ENCODE data around the gene OLFML2A.

The OLFML2A gene

DNA sequence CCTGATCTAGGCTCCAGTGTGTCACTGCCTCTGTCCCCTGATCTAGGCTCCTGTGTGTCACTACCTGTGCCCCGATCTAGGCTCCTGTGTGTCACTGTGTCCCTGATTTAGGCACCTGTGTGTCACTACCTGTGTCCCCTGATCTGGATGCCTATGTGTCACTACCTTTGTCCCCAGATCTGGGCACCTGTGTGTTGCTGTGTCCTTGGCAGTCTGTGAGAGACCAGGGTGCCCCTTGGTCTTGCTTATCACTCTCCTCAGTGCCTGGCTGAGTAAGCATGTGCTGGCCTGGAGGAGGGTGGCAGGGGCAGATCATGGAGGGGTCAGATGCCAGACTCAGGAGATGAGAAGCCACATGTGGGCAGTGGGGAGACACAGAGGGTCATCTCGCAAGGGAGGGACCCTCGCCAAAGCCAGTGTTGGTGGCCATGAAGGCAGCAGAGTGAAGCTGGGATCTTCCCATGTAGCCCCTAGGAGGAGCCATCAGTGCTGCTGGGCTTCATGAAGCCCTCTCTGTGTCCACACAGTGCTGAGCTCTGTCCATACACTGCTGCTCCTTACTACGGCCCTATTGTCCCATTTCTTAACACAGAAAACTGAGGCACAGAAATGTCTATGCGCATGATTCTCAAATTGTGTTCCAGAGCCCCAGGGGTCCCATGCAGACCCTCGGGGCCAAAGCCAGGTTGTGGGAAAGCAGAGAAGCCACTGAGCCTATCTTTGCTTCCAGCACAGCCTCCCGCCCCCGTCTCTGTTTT, 15.5 kb downstream of the OLFML2A start:
- Mint-ChIP-seq H3K27me3 (ENCODE audit: low read depth) (no peaks in the 10 kb centered on the region), H3K4me3 (no peak overlapping the region), H3K27ac (peak overlapping the region; percentile 55 to 72 (median 68)), H3K36me3 (ENCODE audit: low read depth) (no peaks in the 10 kb centered on the region), H3K9me3 (no peaks in the 10 kb centered on the region), H3K4me1 (peaks cover 50% of the 10 kb centered on the region)
- TF ChIP-seq, protein P1, sequence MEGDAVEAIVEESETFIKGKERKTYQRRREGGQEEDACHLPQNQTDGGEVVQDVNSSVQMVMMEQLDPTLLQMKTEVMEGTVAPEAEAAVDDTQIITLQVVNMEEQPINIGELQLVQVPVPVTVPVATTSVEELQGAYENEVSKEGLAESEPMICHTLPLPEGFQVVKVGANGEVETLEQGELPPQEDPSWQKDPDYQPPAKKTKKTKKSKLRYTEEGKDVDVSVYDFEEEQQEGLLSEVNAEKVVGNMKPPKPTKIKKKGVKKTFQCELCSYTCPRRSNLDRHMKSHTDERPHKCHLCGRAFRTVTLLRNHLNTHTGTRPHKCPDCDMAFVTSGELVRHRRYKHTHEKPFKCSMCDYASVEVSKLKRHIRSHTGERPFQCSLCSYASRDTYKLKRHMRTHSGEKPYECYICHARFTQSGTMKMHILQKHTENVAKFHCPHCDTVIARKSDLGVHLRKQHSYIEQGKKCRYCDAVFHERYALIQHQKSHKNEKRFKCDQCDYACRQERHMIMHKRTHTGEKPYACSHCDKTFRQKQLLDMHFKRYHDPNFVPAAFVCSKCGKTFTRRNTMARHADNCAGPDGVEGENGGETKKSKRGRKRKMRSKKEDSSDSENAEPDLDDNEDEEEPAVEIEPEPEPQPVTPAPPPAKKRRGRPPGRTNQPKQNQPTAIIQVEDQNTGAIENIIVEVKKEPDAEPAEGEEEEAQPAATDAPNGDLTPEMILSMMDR (IDR thresholded peaks at IDR 0.05; ENCODE audit: unreplicated experiment in 3 of 3): no peak

DNA sequence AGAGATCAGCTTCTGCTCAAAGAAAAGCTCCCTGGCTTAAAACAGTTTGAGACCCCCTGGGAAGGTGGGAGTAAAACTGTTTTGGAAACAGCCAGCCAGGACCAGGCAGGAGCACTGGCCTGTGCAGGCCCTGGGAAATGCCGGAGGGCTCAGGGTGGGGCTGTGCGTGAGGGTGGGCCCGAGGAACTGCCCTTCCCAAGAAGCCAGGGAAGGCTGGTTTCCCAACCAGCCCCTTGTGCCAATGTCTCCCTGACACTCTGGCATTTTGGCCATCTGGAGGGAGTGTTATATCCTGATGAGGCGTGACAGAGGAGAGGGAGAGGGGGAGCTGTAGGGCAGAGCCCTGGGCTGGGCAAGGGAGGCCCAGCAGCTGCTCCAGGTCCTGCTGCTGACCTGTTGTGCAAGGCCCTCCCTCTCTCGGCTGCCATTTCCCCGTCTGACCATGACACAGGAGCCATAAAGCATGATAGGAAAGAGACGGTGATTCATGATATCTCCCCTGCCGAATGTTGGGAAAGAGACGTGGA, 16.1 kb downstream of the OLFML2A start:
- Mint-ChIP-seq H3K4me3 (no peak overlapping the region), H3K4me1 (peaks cover 57% of the 10 kb centered on the region), H3K27me3 (ENCODE audit: low read depth) (no peaks in the 10 kb centered on the region), H3K36me3 (ENCODE audit: low read depth) (no peaks in the 10 kb centered on the region), H3K9me3 (no peaks in the 10 kb centered on the region), H3K27ac (peak overlapping the region; percentile 55 to 82 (median 68))
- TF ChIP-seq, protein P1 (IDR thresholded peaks at IDR 0.05; ENCODE audit: unreplicated experiment in 3 of 3): no peak

DNA sequence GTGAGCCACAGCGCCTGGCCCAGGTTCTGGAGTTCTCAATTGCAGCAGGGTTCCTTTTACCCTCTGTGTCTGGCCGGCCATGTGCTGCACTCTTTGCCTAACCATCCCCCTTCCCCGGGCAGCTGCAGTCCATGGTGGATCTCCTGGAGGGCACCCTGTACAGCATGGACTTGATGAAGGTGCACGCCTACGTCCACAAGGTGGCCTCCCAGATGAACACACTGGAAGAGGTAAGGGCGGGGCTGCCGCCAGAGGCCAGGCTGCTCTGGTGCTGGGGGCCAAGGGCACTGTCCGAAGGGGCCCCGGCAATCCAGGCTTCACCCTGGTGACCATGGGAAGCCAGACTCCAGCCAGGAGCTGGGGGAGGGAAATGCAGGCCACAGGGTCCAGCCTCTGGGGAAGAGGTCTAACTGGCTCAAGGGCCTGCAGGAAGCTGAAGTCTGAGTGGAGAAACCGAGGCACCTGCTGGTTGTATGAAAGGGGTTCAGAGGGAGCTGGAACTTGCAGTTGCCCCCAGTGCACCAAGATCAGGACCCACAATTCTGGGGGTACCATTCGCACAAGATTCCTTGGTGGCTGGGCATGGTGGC, 18.1 kb downstream of the OLFML2A start:
- H3K9me3 Mint-ChIP-seq: no peaks in the 10 kb centered on the region
- H3K27ac Mint-ChIP-seq: no peak overlapping the region
- H3K4me3 Mint-ChIP-seq: no peak overlapping the region
- H3K27me3 Mint-ChIP-seq (ENCODE audit: low read depth): no peaks in the 10 kb centered on the region
- peaks cover 53% of the 10 kb centered on the region for H3K4me1 Mint-ChIP-seq
- TF ChIP-seq, protein P1 (IDR thresholded peaks at IDR 0.05; ENCODE audit: unreplicated experiment in 3 of 3): no peak
- H3K36me3 Mint-ChIP-seq (ENCODE audit: low read depth): no peaks in the 10 kb centered on the region

DNA sequence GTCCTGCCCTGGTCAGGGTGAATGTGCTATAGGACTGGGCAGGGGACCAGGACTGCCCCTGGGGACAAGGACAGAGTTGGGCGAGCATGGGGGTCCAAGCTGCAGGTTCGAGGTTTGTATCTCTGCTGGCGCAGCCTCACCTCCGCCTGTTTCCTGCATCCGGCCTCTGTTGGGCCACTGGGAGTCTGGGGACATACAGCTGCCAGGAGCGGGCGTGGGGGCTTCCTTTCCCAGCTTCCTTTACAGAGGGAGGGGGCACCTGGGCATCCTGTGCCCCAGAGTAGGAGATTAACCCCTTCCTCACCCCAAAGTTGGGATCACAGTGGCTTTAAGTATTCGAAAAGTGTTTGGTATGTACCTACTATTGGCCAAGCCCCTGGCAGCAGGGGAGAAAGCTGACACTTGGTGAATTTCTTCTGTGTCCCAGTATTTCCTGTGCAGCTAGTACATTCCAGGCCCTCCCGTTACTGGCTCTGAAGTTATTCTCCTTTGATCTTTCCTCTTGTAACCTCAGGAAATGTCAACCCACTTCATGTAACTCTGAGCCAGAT, 19.0 kb downstream of the OLFML2A start:
- no peak overlapping the region for H3K4me3 Mint-ChIP-seq
- H3K9me3 Mint-ChIP-seq: no peaks in the 10 kb centered on the region
- no peaks in the 10 kb centered on the region for H3K36me3 Mint-ChIP-seq (ENCODE audit: low read depth)
- H3K4me1 Mint-ChIP-seq: peaks cover 51% of the 10 kb centered on the region
- TF ChIP-seq, protein P1 (IDR thresholded peaks at IDR 0.05; ENCODE audit: unreplicated experiment in 3 of 3): no peak
- no peaks in the 10 kb centered on the region for H3K27me3 Mint-ChIP-seq (ENCODE audit: low read depth)
- peak overlapping the region in 2 of 3 experiments; percentile 8 to 75 for H3K27ac Mint-ChIP-seq

DNA sequence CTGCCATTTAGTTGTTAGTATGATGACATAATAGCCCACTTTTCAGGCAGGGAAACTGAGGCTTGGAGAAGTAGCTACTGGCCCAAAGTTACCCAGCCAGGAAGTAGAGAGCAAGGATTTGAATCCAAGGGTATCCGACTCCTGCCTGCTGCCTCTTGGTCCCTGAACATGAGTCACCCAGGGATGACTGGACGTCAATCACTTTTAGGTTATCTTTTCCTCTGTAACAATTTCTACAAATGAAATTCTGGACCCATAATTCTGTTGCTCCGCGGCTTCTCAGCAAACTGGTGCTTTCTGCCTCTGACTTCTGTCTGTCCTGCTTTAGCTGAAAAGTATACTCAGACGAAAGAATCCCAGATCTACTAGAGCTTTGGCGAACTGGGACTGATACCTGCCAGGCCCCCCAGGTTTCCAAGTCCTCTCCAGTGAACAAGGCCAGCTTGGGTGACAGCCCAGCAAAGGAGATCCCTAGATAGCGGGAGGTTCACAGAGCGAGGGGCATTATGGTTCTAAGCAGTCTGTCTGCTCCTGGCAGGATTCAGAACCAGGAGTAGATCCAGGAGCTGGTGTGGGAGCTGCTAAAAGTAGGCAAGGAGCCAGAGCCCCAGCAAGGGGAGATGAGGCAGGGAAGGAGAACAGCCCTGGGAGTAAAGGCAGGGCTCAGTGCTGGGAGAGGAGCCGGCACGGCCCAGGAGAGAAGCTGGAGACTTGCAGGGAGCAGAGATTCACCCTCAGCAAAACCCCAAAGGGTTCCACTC, 20.6 kb downstream of the OLFML2A start:
- Mint-ChIP-seq H3K27me3 (ENCODE audit: low read depth) (no peaks in the 10 kb centered on the region), H3K4me1 (peaks cover 38% of the 10 kb centered on the region), H3K27ac (peak overlapping the region in 2 of 3 experiments; percentile 91 to 95), H3K9me3 (no peaks in the 10 kb centered on the region), H3K36me3 (ENCODE audit: low read depth) (no peaks in the 10 kb centered on the region), H3K4me3 (peak overlapping the region in 1 of 3 experiments; percentile 34)
- TF ChIP-seq, protein P1 (IDR thresholded peaks at IDR 0.05; ENCODE audit: unreplicated experiment in 3 of 3): no peak
